GM12865 (cell line): ENCODE data around the gene SRPRA.

Experiments
- DNase-seq: peaks from one replicate; pipeline ENCODE4 v3.0.0; 2010; ENCODE audit warnings: low read depth
- H3K4me3 ChIP-seq: 2 replicates; pipeline ENCODE4 v1.5.1; 2011; ENCODE audit warnings: mild to moderate bottlenecking, low read depth, low read length, control low read depth
- TF ChIP-seq, protein P1 (sequence below): IDR thresholded peaks from 2 replicates; pipeline ENCODE4 v1.5.1; 2011; ENCODE audit warnings: low read length, control low read depth, low read depth, inconsistent platforms; ENCODE audit not compliant: insufficient read depth; ENCODE audit errors: missing control alignments

Gene SRPRA

GRCh38 chr11:126304457-126305075, 35.9 kb upstream of the SRPRA start:
- TF ChIP-seq, protein P1, sequence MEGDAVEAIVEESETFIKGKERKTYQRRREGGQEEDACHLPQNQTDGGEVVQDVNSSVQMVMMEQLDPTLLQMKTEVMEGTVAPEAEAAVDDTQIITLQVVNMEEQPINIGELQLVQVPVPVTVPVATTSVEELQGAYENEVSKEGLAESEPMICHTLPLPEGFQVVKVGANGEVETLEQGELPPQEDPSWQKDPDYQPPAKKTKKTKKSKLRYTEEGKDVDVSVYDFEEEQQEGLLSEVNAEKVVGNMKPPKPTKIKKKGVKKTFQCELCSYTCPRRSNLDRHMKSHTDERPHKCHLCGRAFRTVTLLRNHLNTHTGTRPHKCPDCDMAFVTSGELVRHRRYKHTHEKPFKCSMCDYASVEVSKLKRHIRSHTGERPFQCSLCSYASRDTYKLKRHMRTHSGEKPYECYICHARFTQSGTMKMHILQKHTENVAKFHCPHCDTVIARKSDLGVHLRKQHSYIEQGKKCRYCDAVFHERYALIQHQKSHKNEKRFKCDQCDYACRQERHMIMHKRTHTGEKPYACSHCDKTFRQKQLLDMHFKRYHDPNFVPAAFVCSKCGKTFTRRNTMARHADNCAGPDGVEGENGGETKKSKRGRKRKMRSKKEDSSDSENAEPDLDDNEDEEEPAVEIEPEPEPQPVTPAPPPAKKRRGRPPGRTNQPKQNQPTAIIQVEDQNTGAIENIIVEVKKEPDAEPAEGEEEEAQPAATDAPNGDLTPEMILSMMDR = no peak
- H3K4me3 ChIP-seq = peak overlapping the region; percentile 99
- peak; percentile 60 for DNase-seq

DNA sequence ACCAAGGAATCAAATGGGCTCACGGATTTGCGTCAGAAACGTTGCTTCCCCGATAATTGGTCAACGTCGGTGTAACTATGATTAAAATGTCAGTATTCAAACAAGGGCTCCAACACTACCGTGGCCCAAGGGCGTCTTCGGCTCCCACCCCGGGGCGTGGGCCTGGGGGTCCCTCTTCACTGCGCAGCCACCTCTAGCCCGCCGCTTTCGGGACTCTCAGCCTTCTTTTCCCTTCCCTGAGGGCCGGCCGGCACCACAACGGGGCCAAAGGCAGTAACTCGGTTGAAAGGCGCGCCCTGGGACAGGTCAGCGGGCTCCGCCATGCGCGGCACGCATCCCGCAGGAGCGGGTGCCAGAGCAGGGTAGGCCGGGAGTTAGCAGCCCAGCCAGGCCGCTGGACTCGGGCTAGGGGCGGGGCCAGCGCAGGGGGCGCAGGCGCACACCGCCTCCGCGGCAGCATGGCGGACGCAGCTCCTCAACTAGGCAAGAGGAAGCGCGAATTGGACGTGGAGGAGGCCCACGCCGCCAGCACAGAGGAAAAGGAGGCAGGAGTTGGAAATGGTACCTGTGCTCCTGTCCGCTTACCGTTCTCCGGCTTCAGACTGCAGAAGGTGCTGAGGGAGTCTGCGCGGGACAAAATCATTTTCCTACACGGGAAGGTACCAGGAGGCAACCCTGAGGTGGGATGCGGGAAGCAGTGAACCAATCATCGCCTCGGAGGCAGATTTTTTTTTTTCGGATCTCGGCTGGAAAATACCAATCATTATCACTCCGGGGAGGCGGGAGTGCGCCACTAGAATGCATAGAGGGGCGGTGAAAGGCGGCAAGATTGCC, 35.1 kb upstream of the SRPRA start, which contains the start of gene DCPS:
DCPS (plus strand) TSS at position 438 of the 834 bp plus-strand sequence; CDS start at position 459, 21 bp downstream.
- peak; percentile 94 for DNase-seq
- TF ChIP-seq, protein P1 = no peak
- H3K4me3 ChIP-seq = peak within 1 kb of the TSS; percentile 99

GRCh38 chr11:126297004-126297403, 28.3 kb upstream of the SRPRA start:
- TF ChIP-seq, protein P1 = no peak
- DNase-seq = no peak
- H3K4me3 ChIP-seq = no peak overlapping the region

DNA sequence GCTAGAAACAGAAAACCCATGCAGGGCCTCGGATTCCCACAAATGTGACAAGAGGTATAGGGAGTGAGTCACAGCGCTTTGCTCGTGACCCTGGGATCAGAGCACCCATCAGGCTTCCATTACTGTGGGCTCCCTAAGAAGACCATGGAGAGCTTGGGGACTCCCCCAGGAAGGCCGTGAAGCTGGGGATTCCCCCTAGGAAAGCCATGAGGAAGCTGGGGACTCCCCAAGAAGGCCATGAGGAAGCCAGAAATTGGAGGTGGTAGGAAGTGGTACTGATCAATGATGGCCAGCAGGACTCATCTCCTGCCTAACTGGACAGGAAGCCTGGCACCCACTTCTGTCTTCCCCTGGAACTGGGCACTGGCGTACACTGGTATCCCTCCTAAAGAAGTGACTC, 25.0 kb upstream of the SRPRA start:
- peak; percentile 27 for DNase-seq
- TF ChIP-seq, protein P1 = no peak
- H3K4me3 ChIP-seq = no peak overlapping the region

DNA sequence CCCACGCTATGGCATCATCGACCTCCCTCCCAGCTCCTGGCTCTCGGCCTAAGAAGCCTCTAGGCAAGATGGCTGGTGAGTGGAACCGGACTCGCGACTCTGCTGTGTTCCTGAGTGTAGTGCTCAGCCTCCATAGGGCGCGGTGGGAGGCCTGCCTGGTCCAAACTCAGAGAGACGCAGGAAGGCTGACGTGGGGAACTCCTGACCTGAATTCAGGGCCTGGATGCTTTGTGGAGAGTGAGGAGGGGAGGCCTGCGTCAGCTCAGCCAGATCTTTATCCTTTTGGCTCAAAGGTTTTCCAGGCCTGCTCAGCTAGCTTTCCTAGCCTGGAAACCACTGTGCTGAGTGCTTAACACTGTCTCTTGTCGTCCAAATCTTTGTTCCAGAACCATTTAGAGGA, 22.2 kb upstream of the SRPRA start:
- no peak for DNase-seq

DNA sequence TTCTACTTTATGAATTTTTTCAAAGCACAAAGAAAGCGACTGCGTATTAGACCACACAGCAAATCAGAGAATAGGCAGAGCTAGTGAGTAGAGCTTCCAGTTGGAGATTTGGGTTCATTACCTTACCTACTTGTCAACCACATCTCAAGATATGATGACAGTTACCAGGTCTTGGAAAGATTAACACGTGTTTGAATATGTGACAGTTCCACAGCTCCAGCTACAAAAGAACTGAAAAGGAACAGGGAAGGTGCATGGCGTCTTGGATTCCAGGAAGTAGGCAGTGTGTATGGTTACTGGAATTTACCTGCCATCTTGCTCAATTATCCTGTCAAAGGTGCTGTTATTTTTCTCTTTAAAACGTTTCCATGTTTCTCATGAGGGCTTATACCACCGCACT, 19.5 kb upstream of the SRPRA start:
- H3K4me3 ChIP-seq = no peak overlapping the region
- DNase-seq = no peak
- TF ChIP-seq, protein P1 = no peak

More for the DNA sequence above, 22.2 kb upstream of the SRPRA start:
- H3K4me3 ChIP-seq = no peak overlapping the region
- TF ChIP-seq, protein P1 = no peak

DNA sequence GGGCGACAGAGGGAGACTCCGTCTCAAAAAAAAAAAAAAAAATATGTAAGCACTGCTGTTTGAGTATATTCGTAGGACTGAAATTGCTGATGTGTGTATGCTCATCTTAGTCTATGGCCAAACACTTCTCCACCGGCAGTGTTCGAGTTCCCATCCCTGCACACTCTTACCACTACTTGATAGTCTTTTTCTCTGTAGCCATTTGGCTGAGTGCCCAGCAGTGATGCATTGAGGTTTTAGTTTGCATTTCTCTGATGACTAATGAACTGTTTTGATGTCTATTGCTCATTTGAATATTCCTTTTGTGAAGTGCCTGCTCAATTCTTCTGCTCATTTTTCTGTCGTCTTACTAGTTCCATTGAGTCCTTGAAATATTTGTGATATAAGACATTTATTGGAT, 16.1 kb upstream of the SRPRA start:
- TF ChIP-seq, protein P1 = no peak
- DNase-seq = peak; percentile 91
- peak overlapping the region; percentile 71 for H3K4me3 ChIP-seq
